GM10266 (cell line): Measurements from ENCODE around the gene AGXT.

Source experiments
- DNase-seq: peaks from one replicate; pipeline ENCODE4 v3.0.0; 2012; ENCODE audit errors: extremely low spot score
- TF ChIP-seq, protein P1 (sequence below): IDR thresholded peaks from 2 replicates; pipeline ENCODE4 v1.5.1; 2012; ENCODE audit warnings: mild to moderate bottlenecking, low read depth; ENCODE audit not compliant: control insufficient read depth, insufficient read depth; ENCODE audit errors: missing control alignments

AGXT gene

DNA sequence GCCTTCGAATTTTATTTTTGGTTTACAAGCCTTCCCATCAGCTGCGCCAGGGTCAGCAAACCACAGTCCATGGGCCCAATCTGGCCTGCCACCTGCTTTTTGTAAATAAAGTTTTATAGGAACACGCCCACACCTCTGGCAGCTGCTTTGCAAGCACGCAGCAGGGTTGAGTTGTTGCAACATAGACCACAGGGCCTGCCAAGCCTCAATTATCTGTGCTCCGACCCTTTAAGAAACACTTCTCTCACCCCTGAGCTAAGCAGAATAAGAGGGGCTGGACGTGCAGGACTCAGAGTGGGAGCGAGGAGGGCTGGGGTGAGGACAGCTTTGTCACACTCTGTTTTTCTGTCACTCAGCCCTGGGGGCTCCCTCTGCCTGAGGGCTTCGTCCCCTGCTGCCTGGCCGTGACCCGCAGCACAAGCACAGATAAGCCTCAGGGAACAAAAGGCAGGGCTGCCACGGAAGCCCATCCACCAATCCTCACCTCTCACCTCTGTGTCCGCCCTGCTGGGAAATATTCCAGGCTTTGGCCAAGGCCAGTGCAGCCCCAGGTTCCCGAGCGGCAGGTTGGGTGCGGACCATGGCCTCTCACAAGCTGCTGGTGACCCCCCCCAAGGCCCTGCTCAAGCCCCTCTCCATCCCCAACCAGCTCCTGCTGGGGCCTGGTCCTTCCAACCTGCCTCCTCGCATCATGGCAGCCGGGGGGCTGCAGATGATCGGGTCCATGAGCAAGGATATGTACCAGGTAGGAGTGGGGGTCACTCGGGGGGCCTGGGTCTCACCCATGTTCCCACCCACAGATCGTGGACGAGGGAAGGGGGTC is at the start of gene AGXT:
TSS of gene AGXT (plus strand) at position 539 of the 823 bp plus-strand sequence. CDS start at position 581, 42 bp downstream.
- TF ChIP-seq, protein P1, sequence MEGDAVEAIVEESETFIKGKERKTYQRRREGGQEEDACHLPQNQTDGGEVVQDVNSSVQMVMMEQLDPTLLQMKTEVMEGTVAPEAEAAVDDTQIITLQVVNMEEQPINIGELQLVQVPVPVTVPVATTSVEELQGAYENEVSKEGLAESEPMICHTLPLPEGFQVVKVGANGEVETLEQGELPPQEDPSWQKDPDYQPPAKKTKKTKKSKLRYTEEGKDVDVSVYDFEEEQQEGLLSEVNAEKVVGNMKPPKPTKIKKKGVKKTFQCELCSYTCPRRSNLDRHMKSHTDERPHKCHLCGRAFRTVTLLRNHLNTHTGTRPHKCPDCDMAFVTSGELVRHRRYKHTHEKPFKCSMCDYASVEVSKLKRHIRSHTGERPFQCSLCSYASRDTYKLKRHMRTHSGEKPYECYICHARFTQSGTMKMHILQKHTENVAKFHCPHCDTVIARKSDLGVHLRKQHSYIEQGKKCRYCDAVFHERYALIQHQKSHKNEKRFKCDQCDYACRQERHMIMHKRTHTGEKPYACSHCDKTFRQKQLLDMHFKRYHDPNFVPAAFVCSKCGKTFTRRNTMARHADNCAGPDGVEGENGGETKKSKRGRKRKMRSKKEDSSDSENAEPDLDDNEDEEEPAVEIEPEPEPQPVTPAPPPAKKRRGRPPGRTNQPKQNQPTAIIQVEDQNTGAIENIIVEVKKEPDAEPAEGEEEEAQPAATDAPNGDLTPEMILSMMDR: no peak
- DNase-seq: no peak

DNA sequence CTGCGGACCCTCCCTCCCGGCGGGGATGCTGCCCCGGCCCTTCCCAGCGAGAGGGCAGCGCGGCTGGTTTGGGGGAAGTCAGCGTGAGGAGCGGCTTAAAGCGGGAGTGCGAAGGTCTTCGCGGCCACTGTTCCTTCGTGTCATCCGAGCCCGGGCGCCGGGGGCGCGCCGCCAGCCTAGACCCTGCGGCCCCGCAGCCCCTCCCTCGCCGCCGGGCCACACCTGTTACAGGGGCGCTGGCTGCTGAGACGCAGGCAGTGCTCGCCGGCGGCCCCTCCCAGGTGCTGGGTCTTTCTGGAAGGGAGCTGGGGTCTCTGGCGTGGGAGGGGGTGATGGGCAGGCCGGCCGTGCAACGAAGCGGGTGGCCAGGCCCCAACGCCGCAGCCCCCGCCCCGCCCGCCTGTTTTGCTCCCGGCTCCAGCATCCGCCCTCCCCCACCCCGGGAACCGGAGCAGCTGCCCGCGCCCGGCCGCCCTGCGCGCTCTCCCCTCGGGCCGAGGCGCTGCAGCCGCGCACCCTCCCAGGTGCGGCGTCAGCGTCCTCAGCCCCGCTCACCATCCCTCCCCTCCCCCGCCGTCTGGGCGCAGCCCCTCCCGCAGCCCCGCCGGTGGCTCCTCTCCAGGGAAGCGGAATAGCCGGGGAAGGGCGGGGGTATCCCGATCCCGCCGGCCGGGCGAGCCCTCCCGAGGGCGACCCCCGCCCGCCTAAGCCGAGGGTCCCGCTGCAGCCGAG is 49.3 kb upstream of the AGXT start:
- DNase-seq: no peak
- TF ChIP-seq, protein P1: no peak

DNA sequence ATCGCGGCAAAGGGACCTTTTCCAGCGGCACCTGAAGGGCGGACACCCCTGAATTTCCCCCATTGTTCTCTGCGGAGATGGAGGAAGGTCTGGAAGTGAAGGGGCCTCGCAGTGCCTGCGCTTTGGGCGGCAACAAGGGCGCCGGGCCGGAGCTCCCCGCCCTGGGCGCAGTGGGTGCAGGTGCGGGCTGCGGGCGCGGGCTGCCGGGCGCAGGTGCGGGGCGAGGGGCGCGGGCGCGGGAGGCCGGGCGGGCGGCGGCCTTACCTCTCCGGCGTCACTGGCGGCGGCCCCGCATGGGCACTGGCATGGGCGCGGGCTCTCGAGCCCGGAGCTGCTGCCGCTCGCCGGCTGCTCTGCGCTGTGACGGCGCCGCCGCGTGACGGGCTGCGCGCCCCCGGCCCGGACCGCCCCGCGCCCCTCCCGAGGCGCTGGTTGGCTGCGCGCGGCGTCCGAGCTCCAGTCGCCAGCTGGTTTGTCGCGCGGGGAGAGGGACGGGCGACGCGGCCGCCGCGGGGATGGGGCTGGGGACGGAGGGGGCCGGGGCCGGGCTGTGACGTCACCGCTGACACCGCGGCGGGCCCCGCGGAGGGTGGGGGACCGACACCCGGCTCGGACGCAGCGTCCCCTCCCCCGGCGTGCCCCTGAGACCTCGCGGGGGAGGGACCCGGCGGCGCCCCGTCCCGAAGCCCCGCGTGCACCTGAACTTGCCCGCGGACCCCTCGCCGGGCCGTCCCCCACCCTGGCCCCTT is 48.6 kb upstream of the AGXT start, which contains the start of gene KIF1A:
TSS of gene KIF1A (minus strand) at position 362 of the 749 bp plus-strand sequence. CDS start 22,467 bp downstream, outside the sequence.
- TF ChIP-seq, protein P1: no peak
- no peak for DNase-seq

DNA sequence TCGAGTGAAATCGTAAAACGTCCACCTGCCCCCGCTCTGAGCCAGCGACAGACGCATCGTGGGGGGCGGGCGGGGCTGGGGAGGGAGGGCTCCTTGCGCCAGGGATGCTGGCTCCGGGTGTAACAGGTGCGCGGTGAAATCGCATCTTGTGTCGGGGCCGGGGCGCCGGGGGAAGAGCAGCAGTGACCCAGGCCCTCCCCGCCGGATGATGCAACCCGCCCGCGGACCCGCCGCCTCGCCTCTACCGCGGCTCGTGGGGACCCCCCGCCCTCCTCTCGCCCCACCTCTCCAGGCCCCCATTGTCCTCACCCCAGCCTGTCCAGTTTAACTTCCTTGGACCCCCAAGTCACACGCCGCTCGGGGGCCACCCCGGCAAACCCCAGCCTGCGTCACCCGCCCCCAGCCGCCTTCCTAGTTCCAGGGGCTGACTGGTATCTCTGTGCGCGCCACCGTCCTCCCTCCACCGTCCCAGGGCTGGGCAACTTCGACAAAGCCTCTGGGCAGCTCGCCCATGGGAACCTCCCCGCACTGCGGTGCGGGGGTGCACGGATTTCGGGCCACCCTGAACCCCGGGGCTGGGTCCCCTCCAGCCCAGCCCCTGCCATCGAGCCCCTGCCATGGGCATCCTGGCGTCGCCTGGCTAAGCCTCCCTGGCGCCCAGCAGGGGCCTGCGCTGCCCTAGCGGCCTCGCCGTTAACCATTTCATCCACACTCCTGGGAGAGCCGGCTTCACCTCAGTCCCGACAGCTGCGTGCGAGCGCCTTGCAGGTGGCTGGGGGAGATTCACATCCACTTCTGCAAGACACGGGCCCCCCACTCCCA is 47.8 kb upstream of the AGXT start:
- no peak for DNase-seq
- TF ChIP-seq, protein P1: no peak

DNA sequence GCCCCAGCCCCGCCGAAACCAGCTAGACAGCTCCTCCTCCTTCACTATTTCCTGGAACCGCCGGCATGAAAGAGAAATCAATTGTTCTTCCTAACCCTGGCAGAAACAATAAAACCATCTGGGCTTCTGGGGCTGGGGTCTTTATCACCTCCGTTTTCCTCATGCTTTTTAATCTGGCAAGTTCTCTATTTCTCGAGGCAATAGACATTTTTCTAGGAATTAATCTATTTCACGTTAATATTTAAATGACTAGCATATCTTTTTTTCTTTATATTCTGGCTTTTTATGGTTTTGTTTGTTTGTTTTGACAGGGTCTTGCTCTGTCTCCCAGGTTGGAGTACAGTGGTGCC is 47.2 kb upstream of the AGXT start:
- DNase-seq: no peak
- TF ChIP-seq, protein P1: no peak

DNA sequence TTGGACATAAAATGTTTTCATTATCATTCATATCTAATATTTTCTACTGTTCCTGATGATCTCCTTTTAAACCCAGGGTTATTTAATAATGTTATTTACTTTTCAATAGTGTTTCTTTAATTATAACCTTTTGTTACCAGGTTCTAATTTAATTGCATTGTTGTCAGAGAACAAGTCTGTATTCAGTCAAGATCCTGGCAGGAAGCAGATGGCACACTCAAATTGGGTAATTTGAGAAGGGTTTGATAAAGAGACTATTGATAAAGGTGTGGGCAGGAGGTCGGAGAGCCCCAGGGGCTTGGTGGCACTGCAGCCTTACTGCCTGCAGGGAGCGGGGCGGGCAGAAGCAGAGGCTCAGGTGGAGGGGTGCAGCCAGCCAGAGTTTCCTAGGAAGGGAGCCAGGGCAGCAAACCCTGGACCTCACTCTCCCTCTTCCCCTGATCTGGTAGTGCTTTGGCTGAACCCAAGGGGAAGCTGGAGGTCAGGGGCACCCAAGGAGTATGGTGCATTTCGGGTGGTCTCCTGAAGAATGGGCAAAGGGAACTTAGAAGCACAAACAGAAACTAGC is 46.3 kb upstream of the AGXT start:
- TF ChIP-seq, protein P1: no peak
- DNase-seq: no peak
